Measurements from ENCODE around the gene DUSP19. TPM values are rescaled to one million over a fixed set of nuclear protein-coding genes. Genes with fewer than 3 reads are reported as not detected.
"Not testable (repeated sequence)": the region's sequence is repeated elsewhere in the genome, so short reads cannot be mapped to it uniquely, and the experiment has no call there.

The DUSP19 gene
- total RNA-seq, 1 experiment from 2014 or later, result 3.6 TPM

- H3K27me3 Mint-ChIP-seq (ENCODE audit: insufficient read depth, unreplicated experiment), result no peaks in the 10 kb centered on the region
- TSS peak; percentile 75 for BruUV-seq (replicated peaks)
- CTCF ChIA-PET, result no interaction called here
- TF ChIP-seq, protein P1, sequence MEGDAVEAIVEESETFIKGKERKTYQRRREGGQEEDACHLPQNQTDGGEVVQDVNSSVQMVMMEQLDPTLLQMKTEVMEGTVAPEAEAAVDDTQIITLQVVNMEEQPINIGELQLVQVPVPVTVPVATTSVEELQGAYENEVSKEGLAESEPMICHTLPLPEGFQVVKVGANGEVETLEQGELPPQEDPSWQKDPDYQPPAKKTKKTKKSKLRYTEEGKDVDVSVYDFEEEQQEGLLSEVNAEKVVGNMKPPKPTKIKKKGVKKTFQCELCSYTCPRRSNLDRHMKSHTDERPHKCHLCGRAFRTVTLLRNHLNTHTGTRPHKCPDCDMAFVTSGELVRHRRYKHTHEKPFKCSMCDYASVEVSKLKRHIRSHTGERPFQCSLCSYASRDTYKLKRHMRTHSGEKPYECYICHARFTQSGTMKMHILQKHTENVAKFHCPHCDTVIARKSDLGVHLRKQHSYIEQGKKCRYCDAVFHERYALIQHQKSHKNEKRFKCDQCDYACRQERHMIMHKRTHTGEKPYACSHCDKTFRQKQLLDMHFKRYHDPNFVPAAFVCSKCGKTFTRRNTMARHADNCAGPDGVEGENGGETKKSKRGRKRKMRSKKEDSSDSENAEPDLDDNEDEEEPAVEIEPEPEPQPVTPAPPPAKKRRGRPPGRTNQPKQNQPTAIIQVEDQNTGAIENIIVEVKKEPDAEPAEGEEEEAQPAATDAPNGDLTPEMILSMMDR (IDR thresholded peaks at IDR 0.05; ENCODE audit: insufficient read depth in 1 of 2, low read depth in 1 of 2, low read length in 1 of 2, severe bottlenecking in 1 of 2, unreplicated experiment in 1 of 2), result peak; percentile 59 to 85
- POLR2A ChIA-PET, result no interaction called here
- peaks cover 19% of the 10 kb centered on the region for H3K4me1 Mint-ChIP-seq (ENCODE audit: low read depth, unreplicated experiment)
- peak within 1 kb of the TSS; percentile 91 for H3K27ac Mint-ChIP-seq (ENCODE audit: unreplicated experiment)
- Histone ChIP-seq H3K9me3 (no peaks in the 10 kb centered on the region), H3K4me3 (ENCODE audit: low read depth, low read length) (peak within 1 kb of the TSS; percentile 99), H3K36me3 (ENCODE audit: control insufficient read depth, insufficient read depth, low read length) (no peaks in the 10 kb centered on the region), H3K4me1 (peaks cover 14% of the 10 kb centered on the region), H3K27me3 (replicated peaks; ENCODE audit: control insufficient read depth, insufficient read depth, low read length) (no peaks in the 10 kb centered on the region; the same call in 1 of the 2 replicates)
- peak within 1 kb of the TSS; percentile 89 for H3K4me3 Mint-ChIP-seq (ENCODE audit: unreplicated experiment)
- intact Hi-C loops (cut with micrococcal nuclease; ENCODE audit: unreplicated experiment), result loop anchor here (1.0 kb wide), 3 partner anchors 19 to 86 kb away; partner anchors contain the start of genes DUSP19 and NUP35
- peak; percentile 90 to 98 for DNase-seq
- H3K36me3 Mint-ChIP-seq (ENCODE audit: insufficient read depth, unreplicated experiment), result peaks cover 17% of the 10 kb centered on the region
- no peaks in the 10 kb centered on the region for H3K9me3 Mint-ChIP-seq (ENCODE audit: unreplicated experiment)
These were observed 39.9 kb upstream of the DUSP19 start, which contains the start of gene NCKAP1 for GRCh38 chr2:183038341-183039300. Gene NCKAP1, minus strand, starts transcription at chr2:183038457. Its CDS starts 358 bp downstream, at chr2:183038099.

DNA sequence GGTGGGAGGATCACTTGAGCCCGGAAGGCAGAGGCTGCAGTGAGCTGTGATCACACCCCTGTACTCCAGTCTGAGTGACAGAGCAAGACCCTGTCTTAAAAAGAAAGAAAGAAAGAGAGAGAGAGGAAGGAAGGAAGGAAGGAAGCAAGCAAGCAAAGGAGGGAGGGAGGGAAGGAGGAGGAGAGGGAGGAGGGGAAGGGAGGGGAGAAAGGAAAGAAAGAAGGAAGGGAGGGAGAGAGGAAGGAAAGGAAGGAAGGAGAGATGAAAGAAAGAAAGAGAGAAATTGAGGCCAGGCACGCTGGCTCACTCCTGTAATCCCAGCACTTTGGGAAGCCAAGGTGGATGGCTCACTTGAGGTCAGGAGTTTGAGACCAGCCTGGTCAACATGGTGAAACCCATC lies 37.9 kb upstream of the DUSP19 start:
- Histone ChIP-seq H3K4me1 (peaks cover 5% of the 10 kb centered on the region; the same call in 1 of the 2 replicates), H3K9me3 (no peaks in the 10 kb centered on the region), H3K36me3 (ENCODE audit: control insufficient read depth, insufficient read depth, low read length) (no peaks in the 10 kb centered on the region), H3K27me3 (replicated peaks; ENCODE audit: control insufficient read depth, insufficient read depth, low read length) (no peaks in the 10 kb centered on the region; the same call in 1 of the 2 replicates), H3K4me3 (ENCODE audit: low read depth, low read length) (no peak overlapping the region)
- no TSS peak for BruUV-seq (replicated peaks)
- TF ChIP-seq, protein P1 (IDR thresholded peaks at IDR 0.05; ENCODE audit: insufficient read depth in 1 of 2, low read depth in 1 of 2, low read length in 1 of 2, severe bottlenecking in 1 of 2, unreplicated experiment in 1 of 2), result no peak
- Mint-ChIP-seq H3K4me3 (ENCODE audit: unreplicated experiment) (no peak overlapping the region), H3K27ac (ENCODE audit: unreplicated experiment) (no peak overlapping the region), H3K27me3 (ENCODE audit: insufficient read depth, unreplicated experiment) (no peaks in the 10 kb centered on the region), H3K4me1 (ENCODE audit: low read depth, unreplicated experiment) (peaks cover 2% of the 10 kb centered on the region), H3K9me3 (ENCODE audit: unreplicated experiment) (peaks cover 11% of the 10 kb centered on the region), H3K36me3 (ENCODE audit: insufficient read depth, unreplicated experiment) (peaks cover 17% of the 10 kb centered on the region)
- intact Hi-C loops (cut with micrococcal nuclease; ENCODE audit: unreplicated experiment), result no loop called here
- CTCF ChIA-PET, result no interaction called here
- no peak for DNase-seq
- POLR2A ChIA-PET, result no interaction called here

DNA sequence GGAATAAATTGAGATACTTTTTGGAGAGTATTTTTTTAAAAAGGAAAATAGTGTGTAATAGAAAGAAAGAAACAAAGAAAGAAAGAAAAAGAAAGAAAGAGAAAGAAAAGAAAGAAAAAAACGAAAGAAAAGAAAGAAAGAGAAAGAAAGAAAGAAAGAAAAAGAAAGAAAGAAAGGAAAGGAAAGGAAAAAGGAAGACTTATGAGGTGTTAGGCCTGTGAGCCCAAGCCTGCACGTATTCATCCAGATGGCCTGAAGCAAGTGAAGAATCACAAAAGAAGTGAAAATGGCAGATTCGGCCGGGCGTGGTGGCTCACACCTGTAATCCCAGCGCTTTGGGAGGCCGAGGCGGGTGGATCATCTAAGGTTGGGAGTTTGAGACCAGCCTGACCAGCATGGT lies 35.0 kb upstream of the DUSP19 start:
- DNase-seq; H3K36me3 ChIP-seq (ENCODE audit: control insufficient read depth, insufficient read depth, low read length); H3K4me3 Mint-ChIP-seq (ENCODE audit: unreplicated experiment); H3K36me3 Mint-ChIP-seq (ENCODE audit: insufficient read depth, unreplicated experiment); BruUV-seq (replicated peaks); CTCF ChIA-PET; H3K4me1 Mint-ChIP-seq (ENCODE audit: low read depth, unreplicated experiment); H3K27ac Mint-ChIP-seq (ENCODE audit: unreplicated experiment); H3K27me3 ChIP-seq (replicated peaks; ENCODE audit: control insufficient read depth, insufficient read depth, low read length); POLR2A ChIA-PET; H3K4me3 ChIP-seq (ENCODE audit: low read depth, low read length); H3K27me3 Mint-ChIP-seq (ENCODE audit: insufficient read depth, unreplicated experiment); H3K4me1 ChIP-seq; intact Hi-C loops (cut with micrococcal nuclease; ENCODE audit: unreplicated experiment): not testable (repeated sequence)
- H3K9me3 Mint-ChIP-seq (ENCODE audit: unreplicated experiment), result peaks cover 11% of the 10 kb centered on the region
- peaks cover 12% of the 10 kb centered on the region; the same call in 1 of the 2 replicates for H3K9me3 ChIP-seq

- H3K27me3 ChIP-seq (replicated peaks; ENCODE audit: control insufficient read depth, insufficient read depth, low read length); intact Hi-C loops (cut with micrococcal nuclease; ENCODE audit: unreplicated experiment); POLR2A ChIA-PET; H3K4me1 Mint-ChIP-seq (ENCODE audit: low read depth, unreplicated experiment); DNase-seq; BruUV-seq (replicated peaks); H3K27ac Mint-ChIP-seq (ENCODE audit: unreplicated experiment); H3K4me3 Mint-ChIP-seq (ENCODE audit: unreplicated experiment); H3K4me3 ChIP-seq (ENCODE audit: low read depth, low read length); H3K4me1 ChIP-seq; H3K36me3 Mint-ChIP-seq (ENCODE audit: insufficient read depth, unreplicated experiment); H3K36me3 ChIP-seq (ENCODE audit: control insufficient read depth, insufficient read depth, low read length); H3K27me3 Mint-ChIP-seq (ENCODE audit: insufficient read depth, unreplicated experiment): not testable (repeated sequence)
- CTCF ChIA-PET, result interaction anchor here (0.6 kb wide), 1 partner anchor 82 kb away, joined by 4 read pairs; no protein-coding TSS in a partner anchor
- peaks cover 11% of the 10 kb centered on the region for H3K9me3 Mint-ChIP-seq (ENCODE audit: unreplicated experiment)
- peaks cover 12% of the 10 kb centered on the region; the same call in 1 of the 2 replicates for H3K9me3 ChIP-seq
These were observed 30.9 kb upstream of the DUSP19 start for GRCh38 chr2:183047486-183048125.
